ENCODE results near the gene FBXW7.

The FBXW7 gene

DNA sequence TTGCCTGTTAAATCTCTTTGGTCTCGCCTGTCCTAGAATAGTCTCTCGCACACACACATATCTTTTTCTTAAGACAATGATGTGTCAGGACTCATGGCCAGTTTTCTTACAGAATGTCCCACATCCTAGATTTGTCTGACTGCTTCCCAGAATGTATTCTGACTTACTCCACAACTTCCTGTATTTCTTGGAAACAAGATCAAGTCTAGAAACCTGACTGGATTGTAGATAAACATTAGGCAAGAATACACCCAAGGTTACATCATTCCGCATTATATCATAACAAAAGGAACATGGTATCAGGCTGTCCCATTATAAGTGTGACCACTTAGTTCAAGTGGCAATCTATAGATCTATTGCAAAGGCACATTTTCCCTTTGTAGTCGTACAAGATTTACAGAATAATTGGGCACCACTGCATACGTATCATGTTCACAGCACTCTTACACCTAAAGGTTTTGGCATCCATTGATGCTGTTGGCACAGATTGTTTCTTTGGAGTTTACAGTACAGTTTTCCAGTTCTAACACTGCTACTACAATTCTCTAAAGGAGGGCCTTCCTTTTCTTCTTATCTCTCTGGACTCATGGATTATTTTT lies 56.4 kb downstream of the FBXW7 start:
- Mint-ChIP-seq H3K36me3 (peaks cover 22% of the 10 kb centered on the region), H3K27me3 (no peaks in the 10 kb centered on the region), H3K4me1 (ENCODE audit: low read depth) (peaks cover 41% of the 10 kb centered on the region), H3K4me3 (no peak overlapping the region), H3K27ac (no peak overlapping the region), H3K9me3 (ENCODE audit: low read depth) (no peaks in the 10 kb centered on the region)

DNA sequence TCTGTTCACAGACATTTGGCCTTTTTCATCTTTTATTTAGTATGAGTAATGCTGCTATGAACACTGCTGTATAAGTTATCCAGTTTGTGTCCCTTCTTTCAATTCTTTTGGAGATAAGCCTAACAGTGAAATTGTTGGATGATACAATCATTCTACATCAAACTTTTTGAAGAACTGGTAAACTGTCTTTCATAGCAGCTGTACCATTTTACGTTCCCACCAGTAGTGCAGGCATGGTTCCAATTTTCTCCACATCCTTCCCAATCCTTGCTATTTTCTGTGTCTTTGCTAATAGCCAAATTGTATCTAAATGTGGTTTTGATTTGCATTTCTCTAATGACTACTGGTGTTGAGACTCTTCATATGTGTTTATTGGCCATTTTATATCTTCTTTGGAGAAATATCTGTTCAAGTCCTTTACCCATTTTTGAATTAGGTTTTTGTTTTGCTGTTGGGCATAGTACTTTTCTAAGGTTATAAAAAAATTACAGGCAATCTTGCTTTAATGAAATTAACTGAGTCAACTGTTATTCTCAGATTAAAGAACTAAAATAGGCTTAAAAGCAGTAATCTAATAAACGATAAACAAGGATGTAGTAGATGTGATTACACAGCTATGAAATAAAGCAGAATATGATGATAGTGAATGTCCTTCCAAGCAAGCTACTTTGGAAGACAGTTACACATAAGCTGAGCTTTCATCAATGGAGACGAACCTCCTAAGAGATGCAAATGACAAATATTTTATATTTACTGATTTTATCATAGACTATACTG lies 57.2 kb downstream of the FBXW7 start:
- Mint-ChIP-seq H3K4me3 (no peak overlapping the region), H3K27me3 (no peaks in the 10 kb centered on the region), H3K4me1 (ENCODE audit: low read depth) (peaks cover 44% of the 10 kb centered on the region), H3K36me3 (peaks cover 27% of the 10 kb centered on the region), H3K27ac (no peak overlapping the region), H3K9me3 (ENCODE audit: low read depth) (no peaks in the 10 kb centered on the region)

GRCh38 chr4:152476796-152477195 lies 59.1 kb downstream of the FBXW7 start:
- Mint-ChIP-seq H3K36me3 (peaks cover 21% of the 10 kb centered on the region), H3K4me3 (no peak overlapping the region), H3K27ac (no peak overlapping the region), H3K27me3 (no peaks in the 10 kb centered on the region), H3K4me1 (ENCODE audit: low read depth) (peaks cover 48% of the 10 kb centered on the region), H3K9me3 (ENCODE audit: low read depth) (no peaks in the 10 kb centered on the region)

DNA sequence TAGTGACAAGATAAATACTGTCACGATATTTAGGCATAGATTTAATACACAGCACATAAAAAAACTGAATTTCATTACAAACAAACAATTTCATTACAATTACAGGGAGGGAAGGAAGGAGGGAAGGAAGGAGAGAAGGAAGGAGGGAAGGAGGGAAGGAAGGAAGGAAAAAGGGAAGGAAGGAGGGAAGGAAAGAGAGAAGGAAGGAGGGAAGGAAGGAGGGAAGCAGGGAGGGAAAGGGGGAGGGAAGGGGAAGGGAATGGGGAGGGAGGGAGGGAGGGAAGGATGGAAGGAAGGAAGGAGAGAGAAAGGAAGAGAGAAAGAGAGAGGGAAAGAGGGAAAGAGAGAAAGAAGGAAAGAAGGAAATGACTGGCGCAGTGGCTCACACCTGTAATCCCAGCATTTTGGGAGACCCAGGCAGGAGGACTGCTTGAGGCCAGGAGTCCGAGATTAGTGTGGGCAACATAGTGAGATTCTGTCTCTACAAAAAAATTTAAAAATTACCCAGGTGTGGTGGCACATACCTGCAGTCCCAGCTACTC lies 64.6 kb downstream of the FBXW7 start:
- no peaks in the 10 kb centered on the region for H3K27me3 Mint-ChIP-seq
- H3K9me3 Mint-ChIP-seq (ENCODE audit: low read depth) = no peaks in the 10 kb centered on the region
- peaks cover 29% of the 10 kb centered on the region for H3K4me1 Mint-ChIP-seq (ENCODE audit: low read depth)
- H3K27ac Mint-ChIP-seq = no peak overlapping the region
- no peak overlapping the region for H3K4me3 Mint-ChIP-seq
- peaks cover 15% of the 10 kb centered on the region for H3K36me3 Mint-ChIP-seq

GRCh38 chr4:152468408-152468807 lies 67.5 kb downstream of the FBXW7 start:
- no peak overlapping the region for H3K27ac Mint-ChIP-seq

GRCh38 chr4:152467101-152467500 lies 68.8 kb downstream of the FBXW7 start:
- Mint-ChIP-seq H3K9me3 (ENCODE audit: low read depth) (no peaks in the 10 kb centered on the region), H3K4me1 (ENCODE audit: low read depth) (peaks cover 51% of the 10 kb centered on the region), H3K27ac (peak overlapping the region; percentile 19), H3K36me3 (peaks cover 10% of the 10 kb centered on the region), H3K27me3 (no peaks in the 10 kb centered on the region), H3K4me3 (no peak overlapping the region)

More at GRCh38 chr4:152468408-152468807, 67.5 kb downstream of the FBXW7 start:
- H3K27me3 Mint-ChIP-seq = no peaks in the 10 kb centered on the region
- H3K4me1 Mint-ChIP-seq (ENCODE audit: low read depth) = peaks cover 44% of the 10 kb centered on the region
- H3K9me3 Mint-ChIP-seq (ENCODE audit: low read depth) = no peaks in the 10 kb centered on the region
- H3K36me3 Mint-ChIP-seq = peaks cover 10% of the 10 kb centered on the region
- H3K4me3 Mint-ChIP-seq = no peak overlapping the region

GRCh38 chr4:152464030-152464823 lies 71.7 kb downstream of the FBXW7 start:
- Mint-ChIP-seq H3K4me1 (ENCODE audit: low read depth) (peaks cover 61% of the 10 kb centered on the region), H3K36me3 (peaks cover 12% of the 10 kb centered on the region), H3K27me3 (no peaks in the 10 kb centered on the region), H3K9me3 (ENCODE audit: low read depth) (no peaks in the 10 kb centered on the region), H3K4me3 (peak overlapping the region; percentile 25), H3K27ac (peak overlapping the region; percentile 64)

DNA sequence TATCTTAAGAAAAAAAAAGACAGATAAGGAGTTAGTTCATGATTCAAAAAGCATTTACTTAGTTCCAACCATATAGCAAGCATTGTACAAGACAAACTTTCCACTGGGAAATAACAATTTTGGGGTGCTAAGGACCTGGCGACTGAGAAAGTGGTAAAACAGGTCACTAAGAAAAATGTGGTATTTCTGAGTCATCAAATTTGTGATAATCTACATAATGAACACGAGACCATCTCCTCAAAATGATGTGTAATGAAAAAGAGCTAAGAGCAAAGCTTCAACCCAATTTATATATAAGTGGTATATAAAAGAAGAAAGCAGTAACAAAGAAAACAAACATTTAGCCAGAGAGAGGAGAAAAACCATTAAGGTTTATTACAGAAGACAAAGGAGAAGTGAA lies 72.3 kb downstream of the FBXW7 start:
- Mint-ChIP-seq H3K27me3 (no peaks in the 10 kb centered on the region), H3K27ac (peak overlapping the region; percentile 16), H3K4me1 (ENCODE audit: low read depth) (peaks cover 68% of the 10 kb centered on the region), H3K4me3 (no peak overlapping the region), H3K36me3 (peaks cover 12% of the 10 kb centered on the region), H3K9me3 (ENCODE audit: low read depth) (no peaks in the 10 kb centered on the region)

DNA sequence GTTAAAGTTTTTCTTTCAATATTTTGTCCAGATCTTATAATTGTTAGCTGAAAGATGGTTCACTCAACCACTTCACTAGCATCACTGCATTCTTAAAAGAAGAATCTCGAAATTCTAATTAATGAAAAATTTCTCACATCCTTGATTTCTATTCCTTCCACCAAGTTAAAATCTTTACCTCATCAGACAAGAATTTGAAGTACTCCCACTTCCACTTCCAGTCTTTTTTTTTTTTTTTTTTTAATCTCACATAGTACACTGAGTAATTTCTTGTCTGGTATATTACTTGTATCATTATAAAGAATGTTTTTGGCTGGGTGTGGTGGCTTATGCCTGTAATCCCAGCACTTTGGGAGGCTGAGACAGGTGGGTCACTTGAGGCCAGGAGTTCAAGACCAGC lies 73.2 kb downstream of the FBXW7 start:
- Mint-ChIP-seq H3K9me3 (ENCODE audit: low read depth) (no peaks in the 10 kb centered on the region), H3K36me3 (peaks cover 12% of the 10 kb centered on the region), H3K4me3 (no peak overlapping the region), H3K4me1 (ENCODE audit: low read depth) (peaks cover 69% of the 10 kb centered on the region), H3K27me3 (no peaks in the 10 kb centered on the region), H3K27ac (no peak overlapping the region)

DNA sequence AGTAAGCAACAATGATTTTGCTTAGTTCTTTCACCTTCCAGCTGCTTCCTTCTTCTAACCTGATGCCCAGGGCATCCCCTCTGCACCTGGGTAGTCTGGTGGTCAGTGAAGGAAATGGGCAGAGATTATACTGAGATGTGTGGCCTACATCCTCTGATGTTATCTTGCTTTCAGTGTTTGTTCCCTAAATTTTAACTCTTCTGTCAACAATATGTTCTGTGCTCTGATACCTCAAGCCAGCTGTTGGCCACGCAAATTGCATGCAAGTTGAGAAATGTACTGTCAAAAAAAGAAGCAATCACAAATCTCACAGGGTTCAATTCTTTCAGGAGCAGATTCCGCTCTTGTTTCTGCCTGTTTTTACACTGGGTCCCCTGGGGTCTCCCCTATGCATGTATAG lies 73.8 kb downstream of the FBXW7 start:
- peaks cover 7% of the 10 kb centered on the region for H3K36me3 Mint-ChIP-seq
- no peak overlapping the region for H3K27ac Mint-ChIP-seq
- no peaks in the 10 kb centered on the region for H3K9me3 Mint-ChIP-seq (ENCODE audit: low read depth)
- peaks cover 66% of the 10 kb centered on the region for H3K4me1 Mint-ChIP-seq (ENCODE audit: low read depth)
- no peak overlapping the region for H3K4me3 Mint-ChIP-seq
- no peaks in the 10 kb centered on the region for H3K27me3 Mint-ChIP-seq

GRCh38 chr4:152460488-152460887 lies 75.4 kb downstream of the FBXW7 start:
- Mint-ChIP-seq H3K36me3 (peaks cover 6% of the 10 kb centered on the region), H3K4me3 (no peak overlapping the region), H3K9me3 (ENCODE audit: low read depth) (no peaks in the 10 kb centered on the region), H3K27ac (no peak overlapping the region), H3K4me1 (ENCODE audit: low read depth) (peaks cover 72% of the 10 kb centered on the region), H3K27me3 (no peaks in the 10 kb centered on the region)

DNA sequence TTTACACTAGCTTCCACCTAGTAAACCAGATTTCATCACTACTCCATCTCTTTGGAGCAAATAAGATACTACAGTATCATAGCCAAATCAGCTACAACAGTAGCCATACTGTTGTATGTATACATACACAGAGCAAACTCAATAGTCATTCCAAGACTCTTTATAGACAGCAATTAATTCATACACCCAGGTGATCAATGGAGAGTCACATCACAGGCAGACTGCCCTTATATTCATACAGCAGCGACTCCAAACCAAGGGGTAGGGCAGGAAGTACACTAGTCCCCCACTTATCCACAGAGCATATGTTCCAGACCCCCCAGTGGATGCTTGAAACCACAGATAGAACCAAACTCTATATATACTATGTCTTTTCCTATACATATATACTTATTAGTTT lies 76.6 kb downstream of the FBXW7 start:
- Mint-ChIP-seq H3K4me1 (ENCODE audit: low read depth) (peaks cover 69% of the 10 kb centered on the region), H3K4me3 (no peak overlapping the region), H3K27me3 (no peaks in the 10 kb centered on the region), H3K9me3 (ENCODE audit: low read depth) (no peaks in the 10 kb centered on the region), H3K36me3 (peaks cover 6% of the 10 kb centered on the region), H3K27ac (peak overlapping the region; percentile 74)

DNA sequence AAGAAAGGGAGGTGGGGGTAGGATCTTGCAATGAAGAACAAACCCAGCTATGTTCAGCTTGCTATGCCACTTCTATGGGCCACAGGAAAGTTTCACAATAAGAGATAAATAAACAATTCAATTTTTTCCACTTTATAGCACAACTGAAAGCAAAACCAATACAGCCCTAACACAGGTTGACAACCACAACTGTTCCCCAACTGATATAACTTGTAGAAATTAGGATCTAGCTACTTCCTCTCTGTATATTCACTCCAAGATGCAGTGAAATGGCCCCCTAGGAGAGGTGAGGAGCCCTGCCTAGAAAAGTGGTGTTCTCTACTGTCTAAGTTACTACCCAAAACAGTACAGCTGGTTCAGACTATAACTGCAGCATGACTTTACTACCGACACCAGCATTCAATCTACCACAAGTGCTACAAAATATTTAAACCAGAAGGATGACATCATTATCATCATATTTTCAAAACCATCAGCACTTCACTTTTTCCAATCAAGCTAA lies 77.0 kb downstream of the FBXW7 start:
- H3K36me3 Mint-ChIP-seq = peaks cover 6% of the 10 kb centered on the region
- H3K27me3 Mint-ChIP-seq = no peaks in the 10 kb centered on the region
- H3K4me1 Mint-ChIP-seq (ENCODE audit: low read depth) = peaks cover 67% of the 10 kb centered on the region
- H3K4me3 Mint-ChIP-seq = no peak overlapping the region
- H3K9me3 Mint-ChIP-seq (ENCODE audit: low read depth) = no peaks in the 10 kb centered on the region
- H3K27ac Mint-ChIP-seq = peak overlapping the region; percentile 74

- no peak overlapping the region for H3K4me3 Mint-ChIP-seq
- no peaks in the 10 kb centered on the region for H3K27me3 Mint-ChIP-seq
- H3K4me1 Mint-ChIP-seq (ENCODE audit: low read depth) = peaks cover 50% of the 10 kb centered on the region
- H3K9me3 Mint-ChIP-seq (ENCODE audit: low read depth) = no peaks in the 10 kb centered on the region
- no peak overlapping the region for H3K27ac Mint-ChIP-seq
- H3K36me3 Mint-ChIP-seq = peaks cover 4% of the 10 kb centered on the region
Measured at GRCh38 chr4:152456609-152457008, 79.3 kb downstream of the FBXW7 start.

- peaks cover 44% of the 10 kb centered on the region for H3K4me1 Mint-ChIP-seq (ENCODE audit: low read depth)
Measured at GRCh38 chr4:152455311-152455710, 80.6 kb downstream of the FBXW7 start.

More at GRCh38 chr4:152455311-152455710, 80.6 kb downstream of the FBXW7 start:
- Mint-ChIP-seq H3K9me3 (ENCODE audit: low read depth) (no peaks in the 10 kb centered on the region), H3K27ac (no peak overlapping the region), H3K4me3 (no peak overlapping the region), H3K36me3 (peaks cover 2% of the 10 kb centered on the region), H3K27me3 (no peaks in the 10 kb centered on the region)
